Measurements from ENCODE around the gene HSP90B1.

The HSP90B1 gene

GRCh38 chr12:103930034-103930786, at the start of gene HSP90B1:
Gene HSP90B1, plus strand, starts transcription at chr12:103930410. Its CDS starts 106 bp downstream, at chr12:103930516.
- peak; percentile 99 for DNase-seq

DNA sequence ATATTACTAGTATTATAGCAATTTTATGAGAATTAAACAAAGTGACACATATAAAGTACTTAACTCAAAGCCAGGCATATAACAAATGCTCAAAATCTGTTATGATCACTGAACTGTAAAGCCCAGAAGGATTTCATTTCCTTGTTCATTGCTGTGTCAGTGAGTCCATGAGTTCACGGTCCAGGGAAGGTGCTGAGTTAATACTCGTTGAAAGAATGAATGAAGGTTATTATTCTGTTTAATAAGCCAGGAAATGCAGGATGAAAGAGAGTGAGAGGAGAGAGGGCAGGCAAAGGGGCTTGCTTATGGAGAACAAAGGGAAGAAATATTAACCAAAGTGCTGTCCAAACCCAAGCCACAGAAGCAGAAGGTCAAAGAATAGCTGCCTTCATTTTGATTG, 48.9 kb upstream of the HSP90B1 start:
- DNase-seq: no peak

GRCh38 chr12:103882861-103883596, 47.2 kb upstream of the HSP90B1 start:
- DNase-seq: no peak

DNA sequence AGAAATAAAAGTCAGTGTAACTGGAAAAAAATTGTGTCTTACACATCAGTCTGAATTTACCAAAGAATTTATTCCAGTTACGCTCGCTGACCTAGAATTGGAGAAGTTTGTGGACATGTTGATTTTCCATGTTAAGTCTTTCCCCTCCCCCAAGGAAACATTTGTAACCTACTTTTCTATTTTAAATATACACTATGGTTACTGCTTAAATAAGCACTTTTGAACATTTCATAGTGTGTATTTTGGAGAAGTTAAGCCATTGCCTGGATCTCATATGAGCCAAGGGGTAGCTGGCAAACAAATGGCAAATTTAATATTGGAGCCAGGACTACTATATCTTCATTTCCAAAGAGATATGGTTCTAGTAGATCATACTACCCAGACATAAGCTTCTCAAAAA, 46.3 kb upstream of the HSP90B1 start:
- no peak for DNase-seq

DNA sequence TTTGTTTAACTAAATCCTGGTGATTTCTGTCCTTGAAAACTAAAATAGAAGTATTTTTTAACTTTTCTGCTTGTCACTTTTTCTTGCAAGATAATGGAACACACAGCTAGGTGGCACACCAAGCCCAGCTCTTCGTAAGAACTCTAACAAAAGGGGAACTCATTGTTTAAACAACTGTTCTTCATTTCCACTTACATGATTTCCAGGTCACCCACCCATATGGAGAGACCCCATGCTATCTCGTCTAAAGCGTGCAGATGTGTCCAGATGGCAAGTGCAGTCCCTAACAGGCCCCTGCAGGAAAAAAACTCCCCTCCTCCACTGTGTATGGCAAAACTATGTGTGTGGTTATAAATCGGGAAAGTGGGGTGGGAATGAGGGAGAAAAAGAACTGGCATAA, 45.9 kb upstream of the HSP90B1 start:
- peak; percentile 13 for DNase-seq

DNA sequence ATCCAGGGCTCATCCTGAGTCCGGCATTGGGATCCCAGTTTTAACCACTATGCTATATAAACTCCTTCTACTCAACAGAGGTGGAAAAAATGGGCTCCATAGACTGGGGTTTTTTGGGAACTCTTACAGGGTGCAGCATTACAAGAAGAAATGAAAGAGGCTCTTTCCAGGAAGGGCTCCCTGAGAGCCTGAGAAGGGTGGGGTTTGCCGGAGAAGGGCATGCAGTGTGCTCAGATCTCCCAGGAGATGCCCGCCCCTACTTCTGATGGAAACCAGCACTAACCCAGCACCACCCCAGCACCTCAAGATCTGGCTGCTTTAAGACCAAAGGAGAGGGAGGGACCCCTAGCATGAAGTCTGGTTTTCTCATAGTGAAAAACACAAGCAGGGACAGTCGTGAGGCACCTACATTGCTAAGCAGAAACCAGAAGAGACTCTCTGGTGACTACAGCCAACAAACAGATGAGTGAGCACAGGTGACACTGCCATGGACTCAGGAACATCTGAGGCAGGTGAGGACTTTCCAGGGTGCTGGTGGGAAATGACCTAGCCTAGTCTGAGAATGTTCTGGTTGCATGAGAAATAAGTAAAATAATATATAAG, 43.9 kb upstream of the HSP90B1 start:
- no peak for DNase-seq

DNA sequence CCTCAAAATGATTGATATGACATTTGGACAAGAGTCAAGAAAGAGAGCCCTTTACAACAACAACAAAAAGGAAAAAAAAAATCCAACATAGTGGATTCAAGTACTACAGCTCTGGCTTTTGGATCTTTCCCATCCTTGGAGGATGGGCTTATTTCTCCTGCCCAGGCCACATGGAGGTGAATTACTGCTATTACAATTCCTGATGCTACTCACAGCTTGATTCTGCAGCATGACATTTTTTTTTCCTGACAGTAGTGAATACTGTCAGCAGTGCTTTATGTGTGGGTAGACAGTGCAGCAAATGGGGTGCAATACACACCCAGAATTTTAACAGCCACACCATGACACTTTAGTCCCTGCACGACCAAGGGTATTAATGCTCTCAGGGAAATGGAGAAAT, 42.5 kb upstream of the HSP90B1 start:
- DNase-seq: no peak

DNA sequence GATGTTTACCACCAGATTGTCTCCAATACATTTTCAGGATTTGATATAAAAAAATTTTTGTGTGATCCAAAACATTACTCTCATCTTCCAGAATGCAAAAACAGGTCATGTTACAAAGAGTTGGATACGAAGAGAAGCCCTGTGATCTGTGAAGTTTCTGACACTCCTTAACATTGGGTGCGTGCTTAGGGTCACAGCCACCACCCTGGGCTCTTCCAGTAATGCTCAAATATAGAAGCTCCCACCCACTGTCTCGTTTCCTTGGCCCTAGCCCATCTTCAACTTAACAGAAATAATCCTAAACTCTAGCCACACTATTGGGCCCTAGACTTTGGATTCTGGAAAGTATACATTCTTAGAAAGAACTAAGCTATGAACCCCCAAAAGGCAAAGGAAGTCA, 32.9 kb upstream of the HSP90B1 start:
- DNase-seq: no peak

DNA sequence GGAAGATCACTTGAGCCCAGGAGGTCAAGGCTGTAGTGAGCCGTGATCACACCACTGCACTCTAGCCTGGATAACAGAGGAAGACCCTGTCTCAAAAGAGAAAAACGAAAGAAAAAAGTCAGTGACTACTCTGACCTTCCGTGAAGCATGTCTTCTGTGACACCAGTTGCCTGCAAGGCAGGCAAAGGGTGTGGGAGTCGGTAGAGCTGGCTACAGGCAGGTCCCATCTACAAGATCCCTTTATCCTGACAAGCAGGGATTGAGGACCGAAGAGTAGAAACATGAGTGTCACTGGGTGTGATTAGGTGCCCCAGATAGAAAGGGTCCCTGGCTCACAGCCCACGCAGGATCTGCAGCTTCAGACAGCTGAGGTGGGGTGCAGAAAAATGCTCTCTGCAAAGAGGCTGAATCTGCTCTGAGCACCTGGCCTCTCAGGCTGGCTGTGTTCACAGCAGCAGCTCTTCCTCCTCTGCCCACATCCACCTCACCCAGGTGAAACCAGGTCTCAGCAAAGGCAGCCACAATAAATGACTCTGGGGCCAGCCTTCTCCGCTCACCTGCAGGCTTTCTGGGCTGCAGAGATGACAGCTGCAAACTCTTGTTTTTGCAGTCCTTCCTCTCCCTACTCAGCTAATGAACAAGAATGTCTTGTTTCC, 28.6 kb upstream of the HSP90B1 start:
- no peak for DNase-seq

GRCh38 chr12:103903993-103904392, 26.2 kb upstream of the HSP90B1 start:
- no peak for DNase-seq

DNA sequence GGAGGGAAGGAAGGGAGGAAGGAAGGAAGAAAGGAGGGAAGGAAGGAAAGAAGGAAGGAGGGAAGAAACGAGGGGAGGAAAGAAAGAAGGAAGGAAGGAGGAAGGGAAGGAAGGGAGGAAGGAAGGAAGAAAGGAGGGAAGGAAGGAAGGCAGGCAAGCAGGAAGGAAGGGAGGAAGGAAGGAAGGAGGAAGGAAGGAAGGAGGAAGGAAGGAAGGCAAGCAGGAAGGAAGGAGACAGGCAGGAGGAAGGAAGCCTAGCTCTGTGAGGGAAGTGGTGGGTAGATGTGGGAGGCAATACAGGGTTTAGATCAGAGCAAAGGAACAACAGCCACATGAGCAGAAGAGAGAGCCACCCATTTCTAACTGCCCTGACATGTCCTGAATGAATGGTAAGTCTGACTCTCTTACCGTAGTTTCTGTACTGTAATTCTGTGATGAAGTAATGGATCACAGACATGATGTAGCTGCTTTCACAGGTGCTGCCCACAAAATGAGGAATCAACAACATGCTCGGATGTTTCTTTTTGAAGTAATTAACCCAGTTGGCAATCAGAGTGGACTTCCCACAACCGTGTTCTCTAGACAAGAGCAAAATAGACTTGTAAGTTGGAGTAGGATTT, 24.4 kb upstream of the HSP90B1 start:
- DNase-seq: no peak

GRCh38 chr12:103908246-103908541, 22.0 kb upstream of the HSP90B1 start:
- DNase-seq: no peak

GRCh38 chr12:103908877-103909276, 21.3 kb upstream of the HSP90B1 start:
- DNase-seq: no peak

DNA sequence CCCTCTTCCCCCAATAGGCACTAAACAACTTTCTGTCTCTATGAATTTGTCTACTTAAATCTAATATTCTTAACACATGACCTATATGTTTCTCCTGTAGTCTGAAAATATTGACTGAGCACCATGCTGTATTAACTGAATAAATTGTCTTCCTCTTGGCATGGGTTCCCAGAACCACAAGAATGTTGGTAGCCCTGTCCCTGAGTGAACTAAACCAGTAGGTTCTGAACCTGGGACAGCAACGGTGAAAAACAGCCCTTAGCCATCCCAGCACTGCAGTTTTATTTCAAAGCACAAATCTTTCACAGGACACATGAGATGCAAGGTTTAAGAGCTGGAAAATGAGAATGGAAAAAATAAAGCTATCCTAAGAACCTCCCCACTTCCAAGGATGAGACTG, 20.4 kb upstream of the HSP90B1 start:
- DNase-seq: no peak

- no peak for DNase-seq
Measured at GRCh38 chr12:103912069-103912468, 18.1 kb upstream of the HSP90B1 start.

DNA sequence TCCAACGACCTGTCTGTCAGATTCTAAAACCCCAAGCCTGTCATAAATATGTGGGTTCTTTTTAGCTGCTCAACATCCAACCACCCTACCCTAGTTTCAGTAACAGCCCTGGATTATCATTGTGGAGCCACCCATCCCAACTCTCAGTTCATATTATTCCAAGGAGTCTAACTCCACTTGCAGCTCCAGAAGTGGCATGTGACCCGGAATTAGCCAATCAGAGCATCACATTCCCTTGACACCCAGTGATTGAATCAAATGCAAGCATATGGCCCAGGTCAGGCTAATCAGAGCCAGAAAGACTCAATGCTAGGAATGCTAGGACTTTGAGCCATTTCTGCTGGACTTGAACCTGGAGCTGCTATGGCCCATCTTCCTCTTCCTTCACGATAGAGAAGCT, 17.1 kb upstream of the HSP90B1 start:
- DNase-seq: no peak

DNA sequence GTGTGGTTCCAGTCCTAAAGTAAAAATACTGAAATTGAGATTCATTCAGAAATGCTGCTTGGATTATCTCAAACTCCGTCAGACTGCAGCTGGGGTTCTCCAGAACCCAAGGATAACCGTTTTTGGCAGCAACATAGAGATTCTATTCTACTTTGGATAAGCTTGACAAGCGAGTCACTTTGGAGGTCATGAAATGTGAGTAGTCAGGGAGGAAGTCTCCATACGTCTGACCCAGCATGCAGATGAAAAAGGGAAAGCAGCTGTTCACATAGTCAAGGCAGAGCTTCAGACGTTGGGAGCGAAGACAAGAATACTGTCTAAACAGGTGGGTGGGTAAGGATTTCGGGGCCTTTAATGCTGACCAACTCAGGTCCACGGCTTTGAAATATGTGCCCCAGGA, 14.9 kb upstream of the HSP90B1 start:
- no peak for DNase-seq

- DNase-seq: no peak
Measured at GRCh38 chr12:103917873-103918272, 12.3 kb upstream of the HSP90B1 start.

DNA sequence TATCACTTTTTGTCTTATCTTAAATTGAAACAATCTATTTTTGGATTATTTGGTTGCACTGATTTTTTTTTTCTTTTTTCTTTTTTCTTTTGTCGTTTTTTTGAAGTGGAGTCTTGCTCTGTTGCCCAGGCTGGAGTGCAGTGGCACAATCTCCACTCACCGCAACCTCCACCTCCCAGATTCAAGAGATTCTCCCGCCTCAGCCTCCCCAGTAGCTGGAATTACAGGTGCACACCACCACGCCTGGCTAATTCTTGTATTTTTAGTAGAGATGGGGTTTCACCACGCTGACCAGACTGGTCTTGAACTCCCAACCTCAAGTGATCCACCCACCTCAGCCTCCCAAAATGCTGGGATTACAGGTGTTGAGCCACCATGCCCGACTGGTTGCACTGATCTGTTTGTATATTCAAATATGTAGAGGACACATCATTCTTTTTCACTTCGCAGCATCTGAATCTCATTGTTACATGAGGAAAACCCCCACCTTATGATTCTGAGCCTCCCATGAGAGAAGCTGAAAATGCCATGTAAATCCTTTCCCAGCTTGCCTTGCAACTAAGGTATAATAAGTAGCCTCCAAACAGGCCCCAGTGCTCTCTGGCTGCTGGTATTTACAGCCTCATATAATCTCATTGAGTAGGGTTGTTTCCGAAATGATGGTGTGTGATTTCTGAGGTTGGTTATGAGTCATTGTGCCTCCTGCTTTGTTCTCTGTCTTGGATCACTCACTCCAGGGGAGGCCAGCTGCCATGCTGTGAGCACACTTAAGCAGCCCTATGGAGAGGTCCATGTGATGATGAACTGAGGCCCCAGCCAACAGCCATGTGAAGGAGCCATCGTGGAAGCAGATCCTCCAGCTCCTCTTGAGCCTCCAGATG, 5.2 kb upstream of the HSP90B1 start:
- DNase-seq: no peak

DNA sequence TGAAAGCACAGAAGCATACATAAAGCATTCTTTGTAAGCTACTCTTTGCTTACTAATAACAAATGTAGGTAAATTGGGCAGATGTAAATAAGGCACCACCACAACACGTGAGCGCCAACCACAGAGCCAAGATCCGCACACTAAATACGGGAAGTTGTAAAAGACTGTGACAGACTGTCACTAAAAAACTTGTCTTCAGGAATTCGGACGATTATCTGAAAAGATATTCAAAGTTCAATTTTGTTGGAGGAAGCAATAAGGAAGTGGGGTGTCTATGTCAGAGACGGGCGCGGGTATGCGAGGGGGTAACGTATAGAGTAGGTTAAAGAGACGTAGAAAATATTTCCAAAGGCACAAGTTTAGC, 1.5 kb upstream of the HSP90B1 start:
- DNase-seq: peak; percentile 68

DNA sequence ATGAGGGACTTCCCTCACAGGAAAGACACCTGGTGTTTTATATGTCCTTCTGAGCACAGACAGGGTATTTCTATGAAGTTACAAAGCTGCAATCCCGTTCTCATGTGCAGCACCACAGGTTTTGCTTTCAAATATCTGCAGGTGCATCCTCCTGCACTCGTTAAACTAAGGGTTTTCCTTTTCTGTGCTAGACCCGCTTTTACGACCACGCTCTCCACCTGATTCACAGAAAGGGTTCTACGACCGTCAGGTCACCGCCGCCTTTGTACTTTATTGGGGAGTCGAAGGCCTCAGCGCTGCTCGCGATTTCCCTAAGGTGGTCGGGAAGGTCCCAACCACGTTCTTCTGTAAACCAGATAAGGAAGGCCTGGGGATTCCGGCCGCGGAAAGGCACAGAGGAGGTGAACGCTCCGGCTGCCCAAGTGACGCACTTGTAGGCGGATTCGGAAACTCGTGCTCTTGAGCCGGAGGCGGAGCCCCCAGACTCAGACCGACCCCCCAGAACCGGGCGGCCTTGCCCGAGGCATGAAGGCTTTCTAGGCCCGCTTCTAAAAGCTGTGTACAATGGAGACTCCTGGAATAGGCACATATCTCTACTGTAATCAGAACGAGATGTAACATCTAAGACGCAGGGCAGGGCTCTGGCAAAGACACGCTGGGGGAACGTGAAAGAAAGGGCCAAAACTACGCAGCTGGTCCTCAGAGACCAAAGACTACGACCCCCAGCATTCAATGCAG, 995 bp upstream of the HSP90B1 start:
- peak; percentile 79 for DNase-seq

GRCh38 chr12:103929784-103930033, 501 bp upstream of the HSP90B1 start:
- DNase-seq: no peak

Data from GF-D8 (cell line).